Measurements from ENCODE around the gene PGAM2.

DNA sequence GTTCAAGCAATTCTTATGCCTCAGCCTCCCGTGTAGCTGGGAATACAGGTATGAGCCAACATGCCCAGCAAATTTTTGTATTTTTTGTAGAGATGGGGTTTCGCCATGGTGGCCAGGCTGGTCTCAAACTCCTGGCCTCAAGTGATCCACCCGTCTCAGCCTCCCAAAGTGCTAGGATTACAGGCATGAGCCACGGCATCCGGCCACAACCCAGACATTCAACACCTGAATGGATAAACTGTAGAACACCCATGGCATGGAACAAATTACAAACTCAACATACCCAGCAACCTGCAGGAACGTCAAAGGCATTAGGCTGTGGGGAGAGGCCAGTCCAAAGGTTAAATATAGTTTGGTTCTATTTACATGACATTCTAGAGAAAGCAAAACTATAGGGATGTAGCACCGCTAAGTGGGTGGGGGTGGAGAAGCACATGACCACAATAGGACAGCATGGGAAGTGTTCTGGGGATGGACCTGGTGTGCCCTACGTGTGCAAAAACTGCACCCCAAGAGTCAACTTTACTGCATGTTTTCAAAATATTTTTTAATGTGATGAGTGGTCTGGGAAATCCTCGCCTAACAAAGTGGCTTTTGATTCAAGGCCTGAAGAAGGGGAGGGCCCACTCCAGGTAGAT is 6.5 kb upstream of the PGAM2 start:
- TF ChIP-seq ZNF416 (tag by site-specific recombination; IDR thresholded peaks at IDR 0.05) (no peak), ZNF518A (tag by site-specific recombination; conservative IDR thresholded peaks at IDR 0.05; ENCODE audit: low read depth) (no peak), ZNF37A (tag by site-specific recombination; IDR thresholded peaks at IDR 0.05) (no peak), ZNF10 (tag by site-specific recombination; IDR thresholded peaks at IDR 0.05) (no peak)
- TF ChIP-seq, protein P1, sequence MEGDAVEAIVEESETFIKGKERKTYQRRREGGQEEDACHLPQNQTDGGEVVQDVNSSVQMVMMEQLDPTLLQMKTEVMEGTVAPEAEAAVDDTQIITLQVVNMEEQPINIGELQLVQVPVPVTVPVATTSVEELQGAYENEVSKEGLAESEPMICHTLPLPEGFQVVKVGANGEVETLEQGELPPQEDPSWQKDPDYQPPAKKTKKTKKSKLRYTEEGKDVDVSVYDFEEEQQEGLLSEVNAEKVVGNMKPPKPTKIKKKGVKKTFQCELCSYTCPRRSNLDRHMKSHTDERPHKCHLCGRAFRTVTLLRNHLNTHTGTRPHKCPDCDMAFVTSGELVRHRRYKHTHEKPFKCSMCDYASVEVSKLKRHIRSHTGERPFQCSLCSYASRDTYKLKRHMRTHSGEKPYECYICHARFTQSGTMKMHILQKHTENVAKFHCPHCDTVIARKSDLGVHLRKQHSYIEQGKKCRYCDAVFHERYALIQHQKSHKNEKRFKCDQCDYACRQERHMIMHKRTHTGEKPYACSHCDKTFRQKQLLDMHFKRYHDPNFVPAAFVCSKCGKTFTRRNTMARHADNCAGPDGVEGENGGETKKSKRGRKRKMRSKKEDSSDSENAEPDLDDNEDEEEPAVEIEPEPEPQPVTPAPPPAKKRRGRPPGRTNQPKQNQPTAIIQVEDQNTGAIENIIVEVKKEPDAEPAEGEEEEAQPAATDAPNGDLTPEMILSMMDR (tag by site-specific recombination; IDR thresholded peaks at IDR 0.05) = no peak
